ENCODE measurements around the gene SHISAL1.

SHISAL1 gene

GRCh38 chr22:44274918-44275630 is 37.7 kb downstream of the SHISAL1 start:
- Histone ChIP-seq H3K27me3 (no peaks in the 10 kb centered on the region), H3K36me3 (no peaks in the 10 kb centered on the region), H3K4me3 (ENCODE audit: low read depth, low read length) (no peak overlapping the region), H3K4me1 (no peaks in the 10 kb centered on the region; the same call in 1 of the 2 replicates), H3K9me3 (no peaks in the 10 kb centered on the region)
- DNase-seq = no peak
- TF ChIP-seq CTCF (IDR thresholded peaks at IDR 0.05; ENCODE audit: low read depth, low read length) = no peak

DNA sequence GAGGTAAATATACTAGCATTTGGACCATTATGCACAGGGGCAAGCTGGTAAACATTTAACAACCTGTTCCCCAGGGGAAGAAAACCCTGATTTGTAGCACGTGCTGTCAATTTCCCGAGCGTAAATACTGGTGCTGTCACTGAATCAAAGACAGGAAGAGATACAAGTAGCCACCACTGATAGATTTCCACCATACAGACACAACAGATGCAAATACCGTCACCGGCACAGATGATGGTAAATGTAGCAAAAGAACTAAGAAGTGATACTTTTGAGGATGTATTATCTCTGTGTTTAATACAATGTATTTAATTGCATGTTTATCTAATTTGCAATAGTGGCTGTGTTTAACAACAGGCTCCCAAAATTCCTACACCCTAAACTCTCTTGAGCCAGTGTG is 39.6 kb downstream of the SHISAL1 start:
- Histone ChIP-seq H3K4me3 (ENCODE audit: low read depth, low read length) (no peak overlapping the region), H3K4me1 (no peaks in the 10 kb centered on the region; the same call in 1 of the 2 replicates), H3K27me3 (no peaks in the 10 kb centered on the region), H3K9me3 (no peaks in the 10 kb centered on the region), H3K36me3 (no peaks in the 10 kb centered on the region)
- no peak for DNase-seq
- TF ChIP-seq CTCF (IDR thresholded peaks at IDR 0.05; ENCODE audit: low read depth, low read length) = no peak

DNA sequence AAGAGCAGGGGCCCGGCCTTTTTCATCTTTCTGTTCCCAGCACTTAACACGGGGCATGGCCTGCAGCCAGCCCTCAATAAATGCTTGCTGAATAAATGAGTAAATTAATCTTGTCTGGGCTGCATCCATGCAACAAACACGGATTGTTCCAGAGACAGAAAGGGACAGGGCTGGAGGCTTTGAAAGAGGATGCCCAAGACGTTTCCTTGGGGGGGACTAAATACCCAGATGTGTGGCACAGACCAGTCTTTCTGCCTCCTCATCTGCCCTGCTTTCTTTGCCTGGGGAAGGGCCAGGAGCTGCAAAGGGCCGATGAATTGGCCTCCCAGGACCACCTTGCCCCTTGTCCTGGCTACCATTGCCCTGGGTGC is 40.4 kb downstream of the SHISAL1 start:
- Histone ChIP-seq H3K36me3 (no peaks in the 10 kb centered on the region), H3K4me3 (ENCODE audit: low read depth, low read length) (no peak overlapping the region), H3K4me1 (no peaks in the 10 kb centered on the region; the same call in 1 of the 2 replicates), H3K27me3 (no peaks in the 10 kb centered on the region), H3K9me3 (no peaks in the 10 kb centered on the region)
- DNase-seq = no peak
- TF ChIP-seq CTCF (IDR thresholded peaks at IDR 0.05; ENCODE audit: low read depth, low read length) = no peak

DNA sequence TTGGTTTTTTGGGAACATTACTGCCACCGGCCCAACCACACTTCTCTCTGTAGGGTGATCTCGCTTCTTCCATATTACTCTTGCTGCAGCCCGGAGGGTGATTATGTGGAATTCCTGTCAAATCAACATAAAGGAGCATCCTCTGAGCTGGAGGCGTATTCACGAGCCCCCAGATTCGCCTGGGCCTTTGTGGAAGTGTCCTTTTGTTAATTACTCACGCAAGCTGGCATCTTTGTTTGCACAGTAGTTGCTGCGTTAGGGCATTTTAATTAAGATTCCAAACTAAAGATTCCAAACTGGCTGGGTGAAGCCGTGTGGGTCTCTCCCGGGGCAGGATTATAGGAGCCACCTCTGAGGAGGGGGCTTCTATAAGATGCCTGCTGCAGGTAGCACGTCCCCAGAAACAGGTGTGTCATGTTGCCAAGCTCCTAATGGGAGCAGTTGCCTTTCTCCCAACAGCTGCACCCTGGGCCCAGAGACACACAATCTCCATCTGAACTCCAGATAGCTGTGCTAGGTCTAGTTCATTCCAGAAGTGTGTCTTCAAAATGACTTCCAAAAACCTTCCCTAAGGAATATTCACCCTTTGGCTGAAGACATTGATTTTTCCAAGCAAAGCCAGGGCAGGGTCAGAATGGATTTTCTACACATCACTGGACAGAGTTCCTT is 40.9 kb downstream of the SHISAL1 start:
- Histone ChIP-seq H3K27me3 (no peaks in the 10 kb centered on the region), H3K36me3 (no peaks in the 10 kb centered on the region), H3K4me1 (no peaks in the 10 kb centered on the region; the same call in 1 of the 2 replicates), H3K9me3 (no peaks in the 10 kb centered on the region), H3K4me3 (ENCODE audit: low read depth, low read length) (no peak overlapping the region)
- no peak for DNase-seq
- TF ChIP-seq CTCF (IDR thresholded peaks at IDR 0.05; ENCODE audit: low read depth, low read length) = no peak

GRCh38 chr22:44271010-44271500 is 41.7 kb downstream of the SHISAL1 start:
- Histone ChIP-seq H3K36me3 (no peaks in the 10 kb centered on the region), H3K9me3 (no peaks in the 10 kb centered on the region), H3K4me1 (no peaks in the 10 kb centered on the region; the same call in 1 of the 2 replicates), H3K4me3 (ENCODE audit: low read depth, low read length) (no peak overlapping the region), H3K27me3 (no peaks in the 10 kb centered on the region)
- TF ChIP-seq CTCF (IDR thresholded peaks at IDR 0.05; ENCODE audit: low read depth, low read length) = no peak
- no peak for DNase-seq

DNA sequence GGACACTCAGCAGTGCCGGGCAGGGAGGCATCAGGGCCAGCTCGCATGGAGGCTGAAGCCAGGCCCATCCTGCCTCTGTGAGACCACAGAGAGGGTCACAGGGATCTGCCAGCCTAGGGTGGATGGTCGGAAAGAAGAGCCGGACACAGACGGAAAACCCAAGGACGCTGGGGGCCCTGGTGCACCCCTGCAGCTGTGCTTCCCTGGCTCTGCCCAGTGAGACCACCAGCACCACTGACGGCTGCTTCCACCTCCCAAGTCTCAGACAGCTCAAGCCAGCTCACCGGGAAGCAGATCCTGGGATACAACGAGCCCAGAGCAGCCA is 42.2 kb downstream of the SHISAL1 start:
- H3K36me3 ChIP-seq = no peaks in the 10 kb centered on the region

More for the DNA sequence above, 42.2 kb downstream of the SHISAL1 start:
- DNase-seq = no peak
- no peak for TF ChIP-seq CTCF (IDR thresholded peaks at IDR 0.05; ENCODE audit: low read depth, low read length)
- H3K27me3 ChIP-seq = no peaks in the 10 kb centered on the region
- H3K4me3 ChIP-seq (ENCODE audit: low read depth, low read length) = no peak overlapping the region
- no peaks in the 10 kb centered on the region; the same call in 1 of the 2 replicates for H3K4me1 ChIP-seq
- no peaks in the 10 kb centered on the region for H3K9me3 ChIP-seq
